GM12875 (cell line): ENCODE data around the gene ZDHHC13.

ENCODE experiments used
- H3K4me3 ChIP-seq: one replicate; pipeline ENCODE4 v1.5.1; 2011; ENCODE audit warnings: low read depth, low read length, control low read depth
- CTCF ChIP-seq: IDR thresholded peaks from 2 replicates; pipeline ENCODE4 v1.5.1; 2011; ENCODE audit warnings: low read depth, mild to moderate bottlenecking, control low read depth, inconsistent platforms, low read length, moderate library complexity, borderline replicate concordance; ENCODE audit not compliant: insufficient read depth

ZDHHC13 gene

DNA sequence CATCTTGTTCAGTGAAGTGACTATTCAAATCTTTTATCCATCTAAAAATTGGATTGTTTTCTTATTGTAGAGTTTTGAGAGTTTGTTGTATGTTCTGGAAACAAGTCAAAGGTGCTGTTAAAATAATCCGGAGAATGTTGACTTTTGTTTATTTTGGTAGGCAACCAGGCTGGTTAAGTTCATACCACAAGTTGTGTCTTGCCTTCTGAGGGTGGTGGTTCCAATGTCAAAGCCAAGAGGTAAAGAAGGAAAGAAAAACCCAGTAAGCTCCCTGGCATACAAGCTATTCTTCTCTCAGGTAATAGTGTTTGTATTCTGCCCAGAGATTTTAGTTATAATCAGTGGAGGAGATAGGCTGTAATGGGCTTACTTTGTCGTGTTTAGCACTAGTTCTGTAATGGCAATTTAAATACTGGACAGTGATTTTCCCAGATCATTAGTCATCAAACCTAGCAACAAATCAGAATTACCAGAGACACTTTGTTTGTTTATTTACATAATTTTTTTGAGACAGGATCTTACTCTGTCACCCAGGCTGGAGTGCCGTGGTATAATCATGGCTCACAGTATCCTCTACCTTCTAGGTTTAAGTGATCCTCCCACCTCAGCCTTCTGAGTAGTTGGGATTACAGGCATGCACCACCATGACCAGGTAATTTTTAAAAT is 99.9 kb downstream of the ZDHHC13 start:
- no peak overlapping the region for H3K4me3 ChIP-seq
- no peak for TF ChIP-seq CTCF

GRCh38 chr11:19218216-19218615 is 101.2 kb downstream of the ZDHHC13 start:
- no peak overlapping the region for H3K4me3 ChIP-seq
- no peak for TF ChIP-seq CTCF

DNA sequence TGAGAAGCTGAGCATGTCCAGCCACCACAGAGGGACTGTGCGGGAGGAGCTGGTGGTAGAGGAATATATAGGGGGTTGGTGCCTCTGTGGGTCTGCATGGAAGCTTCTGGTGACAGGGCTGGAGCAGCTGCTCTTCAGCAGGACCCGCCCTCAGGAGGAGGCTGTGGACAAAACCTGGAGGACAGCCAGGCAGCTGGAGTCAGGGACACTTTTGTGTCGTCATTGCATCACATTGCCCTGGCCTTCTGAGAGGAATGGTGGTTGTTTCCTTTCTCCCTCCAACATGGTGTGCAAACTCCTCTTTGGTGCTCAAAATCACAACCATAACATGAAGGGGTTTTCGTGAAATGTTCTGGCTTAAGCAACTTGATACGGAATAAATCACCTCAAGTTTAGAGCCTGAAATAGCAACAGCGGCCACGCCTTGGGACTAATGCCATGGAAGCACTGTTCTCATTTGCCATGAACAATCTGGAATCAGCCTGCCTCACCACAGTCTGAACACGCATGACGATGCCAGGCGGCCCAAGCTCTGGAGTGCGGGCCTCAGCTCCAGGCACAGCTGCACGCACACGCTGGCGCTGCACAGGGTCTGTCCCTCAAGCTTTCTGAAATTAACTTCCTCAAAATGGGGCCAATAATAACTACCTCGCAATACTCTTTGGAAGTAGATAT is 102.0 kb downstream of the ZDHHC13 start:
- no peak for TF ChIP-seq CTCF
- no peak overlapping the region for H3K4me3 ChIP-seq

DNA sequence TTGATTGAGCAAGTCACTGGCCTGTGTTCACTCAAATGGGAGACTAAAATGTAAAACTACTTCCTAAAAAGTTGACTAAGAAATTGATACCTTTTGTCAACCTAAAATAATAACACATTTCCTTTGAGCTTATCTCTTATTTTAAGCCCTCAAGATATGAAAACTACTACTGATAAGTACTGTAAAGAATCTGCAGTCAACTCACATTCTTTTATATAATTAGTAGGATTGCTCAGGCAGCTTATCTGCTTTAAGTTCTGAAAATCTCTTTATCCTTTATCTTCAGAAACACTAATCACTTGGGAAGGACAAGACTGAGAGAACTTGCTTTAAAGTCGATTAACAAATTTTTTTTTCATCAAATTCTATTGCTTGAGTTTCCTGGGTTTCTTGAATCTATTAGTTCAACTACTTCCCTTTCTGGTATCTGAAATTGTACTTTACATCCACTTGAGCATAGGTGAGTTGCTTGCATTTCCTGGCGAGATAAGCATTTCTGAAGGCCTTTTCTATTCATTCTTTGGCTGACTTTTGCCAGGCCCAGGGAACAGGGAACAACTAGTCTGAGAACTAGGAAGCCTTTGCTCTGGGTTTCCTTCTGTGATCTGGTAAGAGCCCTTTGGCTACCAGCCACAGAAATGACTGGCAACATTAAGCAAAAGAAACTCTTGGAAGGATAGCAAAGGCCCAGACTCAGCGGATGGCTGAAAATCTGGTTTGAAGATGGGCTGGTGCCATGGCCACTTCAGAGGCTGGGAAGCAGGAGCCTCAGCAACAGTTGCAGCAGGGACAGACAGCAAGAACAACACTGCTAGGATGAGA is 104.1 kb downstream of the ZDHHC13 start:
- H3K4me3 ChIP-seq = no peak overlapping the region
- no peak for TF ChIP-seq CTCF

DNA sequence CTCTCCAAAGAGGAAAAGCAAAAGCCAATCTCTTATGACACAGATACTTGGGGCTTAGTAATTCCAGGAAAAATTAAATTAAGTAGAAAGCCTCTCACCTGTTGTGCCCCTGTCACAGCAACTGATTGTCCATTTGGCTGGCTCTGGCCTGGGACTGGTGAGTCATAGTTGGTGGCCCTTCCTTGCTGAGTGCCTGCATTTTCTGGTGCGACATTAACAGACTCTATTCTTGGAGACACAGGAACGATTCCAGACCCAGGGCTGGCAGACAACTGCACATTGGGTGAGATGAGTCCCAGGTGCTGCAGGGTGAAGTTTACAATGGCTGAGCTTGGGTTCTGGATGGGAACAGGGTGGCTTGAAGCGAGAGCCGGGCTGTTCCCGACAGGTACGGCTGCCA is 108.2 kb downstream of the ZDHHC13 start:
- no peak for TF ChIP-seq CTCF
- H3K4me3 ChIP-seq = no peak overlapping the region

DNA sequence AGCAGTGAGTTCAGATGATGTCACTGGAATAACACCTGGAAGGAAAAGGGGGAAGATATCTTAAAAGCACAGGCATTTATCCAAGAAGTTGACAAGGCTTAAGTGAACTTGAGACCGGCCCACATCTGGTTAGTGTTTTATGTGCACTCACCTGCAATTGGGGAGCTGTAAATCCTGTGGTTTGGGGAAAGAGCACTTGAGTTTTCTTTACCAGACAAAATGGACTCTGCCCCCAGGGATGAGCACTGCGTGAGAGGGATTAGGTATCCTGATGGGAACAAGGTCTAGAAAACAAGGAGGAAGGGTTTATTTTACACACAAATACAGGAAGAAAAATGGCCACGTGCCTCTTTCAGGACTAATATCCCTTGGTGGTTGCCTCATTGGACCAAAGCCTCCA is 108.6 kb downstream of the ZDHHC13 start:
- no peak for TF ChIP-seq CTCF
- no peak overlapping the region for H3K4me3 ChIP-seq
